OCI-LY7 (cell line): ENCODE results near the gene SLC39A13. TPM values are rescaled to one million over a fixed set of nuclear protein-coding genes. Genes with fewer than 3 reads are reported as not detected.

ENCODE experiments used
- BruUV-seq: library from RNA; stranded (reverse); fragments of 400-500 nt; replicated peaks from 2 replicates; lab custom pipeline; 2021; lab: Mats Ljungman, UMichigan
- CTCF ChIA-PET: fragments of 300-600 bp; sonication (Branson Sonifier 250); formaldehyde crosslinking; loops from one replicate; lab custom pipeline; 2022; ENCODE audit warnings: antibody characterized with exemption; ENCODE audit not compliant: unreplicated experiment; lab: Charles Lee
- POLR2A ChIA-PET: fragments of 300-600 bp; sonication (Branson Sonifier 250); formaldehyde crosslinking; loops from one replicate; lab custom pipeline; 2022; ENCODE audit warnings: antibody characterized with exemption; lab: Charles Lee
- DNase-seq: peaks from one replicate; pipeline ENCODE4 v3.0.0-alpha.2; 2015; ENCODE audit warnings: low spot score
- H2AFZ ChIP-seq: fragments of 200-600 bp; sonication (generic), shearing (Covaris generic); 2 replicates; pipeline ENCODE4 v1.6.1; 2014; ENCODE audit warnings: mild to moderate bottlenecking, antibody characterized with exemption, low read length, moderate library complexity
- H3K27ac ChIP-seq: fragments of 200-600 bp; sonication (generic); 2 replicates; pipeline ENCODE4 v1.5.1; 2014; ENCODE audit warnings: mixed run types, low read depth, mild to moderate bottlenecking, moderate library complexity, low read length, inconsistent platforms; ENCODE audit not compliant: poor library complexity, severe bottlenecking
- H3K36me3 ChIP-seq: fragments of 200-600 bp; sonication (generic); 2 replicates; pipeline ENCODE4 v1.6.1; 2014; ENCODE audit warnings: mild to moderate bottlenecking, antibody characterized with exemption, low read length, moderate library complexity, mixed read lengths; ENCODE audit not compliant: insufficient read depth
- H3K4me1 ChIP-seq: fragments of 200-600 bp; sonication (generic); 2 replicates; pipeline ENCODE4 v1.5.1; 2014; ENCODE audit warnings: mild to moderate bottlenecking, low read length; ENCODE audit not compliant: insufficient read depth, poor library complexity, severe bottlenecking
- H3K4me2 ChIP-seq: fragments of 200-600 bp; sonication (generic); 2 replicates; pipeline ENCODE4 v1.6.1; 2014; ENCODE audit warnings: mild to moderate bottlenecking, low read length
- H3K4me3 ChIP-seq: fragments of 200-600 bp; sonication (generic); 2 replicates; pipeline ENCODE4 v1.5.1; 2014; ENCODE audit warnings: mild to moderate bottlenecking, low read depth, low read length; ENCODE audit not compliant: poor library complexity, severe bottlenecking
- H3K79me2 ChIP-seq: fragments of 200-600 bp; sonication (generic); 2 replicates; pipeline ENCODE4 v1.6.1; 2016; ENCODE audit warnings: low read depth, mild to moderate bottlenecking, low read length, moderate library complexity, mixed read lengths; ENCODE audit not compliant: insufficient read depth
- H3K9me2 ChIP-seq: fragments of 200-600 bp; sonication (generic); 2 replicates; pipeline ENCODE4 v1.6.1; 2016; ENCODE audit warnings: mild to moderate bottlenecking, low read length, mixed read lengths; ENCODE audit not compliant: insufficient read depth
- H3K9me3 ChIP-seq: fragments of 200-600 bp; sonication (generic); 2 replicates; pipeline ENCODE4 v1.6.1; 2014; ENCODE audit warnings: mild to moderate bottlenecking, mixed run types, low read length, mixed read lengths
- H4K20me1 ChIP-seq: fragments of 200-600 bp; sonication (generic); 2 replicates; pipeline ENCODE4 v1.6.1; 2014; ENCODE audit warnings: mild to moderate bottlenecking, antibody characterized with exemption, low read length, moderate library complexity, mixed read lengths; ENCODE audit not compliant: insufficient read depth
- CTCF ChIP-seq: fragments of 200-600 bp; sonication (generic); conservative IDR thresholded peaks from 2 replicates; pipeline ENCODE4 v1.5.1; 2014; ENCODE audit warnings: mild to moderate bottlenecking, antibody characterized with exemption, low read length, moderate library complexity, mixed read lengths
- EZH2phosphoT487 ChIP-seq: fragments of 200-600 bp; sonication (generic); IDR thresholded peaks from 2 replicates; pipeline ENCODE4 v1.6.1; 2018; ENCODE audit warnings: low read depth, borderline replicate concordance, mild to moderate bottlenecking, mixed run types, antibody characterized with exemption, low read length, moderate library complexity, mixed read lengths
- intact Hi-C: fragments of 100-400 bp; cut with micrococcal nuclease; formaldehyde crosslinking; loops from one replicate; pipeline ENCODE4 v1.10.0; 2022; ENCODE audit not compliant: unreplicated experiment
- total RNA-seq, 2 experiments: library from RNA; depleted of rRNA in 1 of 2; stranded (reverse); fragments of >200 nt in 1 of 2; shearing (Covaris generic) in 1 of 2; gene quantifications; 2 replicates each; pipeline ENCODE4 v1.2.3, GENCODE V29; 2014 to 2022

The SLC39A13 gene
- total RNA-seq, 2 experiments from 2014 or later, result 30.5 to 31.8 TPM

DNA sequence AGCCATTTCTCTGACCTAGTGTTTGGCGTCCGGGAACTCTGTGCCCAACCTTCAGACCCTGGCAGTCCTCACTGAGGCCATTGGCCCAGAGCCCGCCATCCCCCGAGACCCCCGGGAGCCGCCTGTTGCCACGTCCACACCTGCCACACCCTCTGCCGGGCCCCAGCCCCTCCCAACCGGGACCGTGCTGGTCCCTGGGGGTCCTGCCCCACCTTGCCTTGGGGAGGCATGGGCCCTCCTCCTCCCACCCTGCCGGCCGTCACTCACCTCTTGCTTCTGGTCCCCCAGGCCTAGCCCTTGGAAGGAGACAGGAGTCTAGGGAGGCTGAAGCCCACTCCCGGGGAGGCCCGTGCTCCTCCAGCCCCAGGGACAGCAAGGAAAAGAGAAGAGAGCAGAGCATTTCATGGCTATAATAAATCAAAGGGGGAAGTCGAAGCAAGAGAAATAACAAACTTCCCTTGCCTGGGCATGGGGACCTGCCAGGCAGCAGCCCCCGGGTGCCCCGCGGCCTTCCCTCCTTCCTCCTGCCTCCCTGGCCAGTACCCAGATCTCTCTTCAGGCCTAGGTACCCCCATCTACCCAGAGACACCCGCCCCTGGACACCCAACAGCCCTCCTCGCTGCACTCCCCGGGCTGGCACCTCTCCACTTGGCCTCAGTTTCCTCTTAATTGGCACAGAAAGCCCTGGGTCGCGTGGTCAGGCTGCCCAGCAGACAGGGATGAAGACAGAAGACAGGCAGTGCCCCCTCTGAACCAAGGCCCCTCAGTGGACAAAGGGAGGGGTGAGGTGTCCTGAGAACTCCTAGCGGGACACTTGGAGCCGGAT, 13.0 kb upstream of the SLC39A13 start:
- ChIA-PET POLR2A (interaction anchor here (0.7 to 1.3 kb wide), 2 partner anchors 12 to 17 kb away, joined by 3 to 4 read pairs; no protein-coding TSS in a partner anchor), CTCF (interaction anchor here (0.7 kb wide), 1 partner anchor 74 kb away, joined by 3 read pairs; no protein-coding TSS in a partner anchor)
- Histone ChIP-seq H3K4me3 (peak overlapping the region; percentile 54), H4K20me1 (no peaks in the 10 kb centered on the region), H3K27ac (peak overlapping the region; percentile 82), H3K79me2 (no peaks in the 10 kb centered on the region), H3K9me2 (no peaks in the 10 kb centered on the region), H3K9me3 (no peaks in the 10 kb centered on the region), H2AFZ (peak overlapping the region; percentile 35; the same call in 1 of the 2 replicates), H3K36me3 (no peaks in the 10 kb centered on the region), H3K4me1 (peaks cover 71% of the 10 kb centered on the region), H3K4me2 (peak overlapping the region; percentile 76)
- TSS peak; percentile 91 for BruUV-seq
- intact Hi-C loops, result loop anchor here (10.0 kb wide), 1 partner anchor 629 kb away; no protein-coding TSS in a partner anchor
- no peak for DNase-seq
- TF ChIP-seq CTCF (no peak), EZH2phosphoT487 (no peak)

DNA sequence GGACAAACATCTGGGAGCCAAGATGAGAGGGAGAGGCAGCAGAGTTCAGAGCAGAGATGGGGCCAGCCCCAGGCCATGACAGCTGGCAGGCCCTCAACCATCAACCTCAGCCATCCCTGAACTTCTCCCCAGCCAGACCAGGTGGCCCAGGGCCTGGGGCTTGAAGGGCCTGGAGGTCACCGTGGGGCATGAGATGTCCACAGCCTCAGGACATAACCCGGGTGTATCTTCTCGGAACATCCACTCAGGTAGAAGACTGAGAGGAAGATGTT, 12.4 kb upstream of the SLC39A13 start:
- intact Hi-C loops, result loop anchor here (10.0 kb wide), 1 partner anchor 629 kb away; no protein-coding TSS in a partner anchor
- H3K4me1 ChIP-seq, result peaks cover 76% of the 10 kb centered on the region
- TF ChIP-seq CTCF (no peak), EZH2phosphoT487 (no peak)
- ChIA-PET CTCF (no interaction called here), POLR2A (no interaction called here)
- H3K9me3 ChIP-seq, result no peaks in the 10 kb centered on the region
- no TSS peak for BruUV-seq
- no peaks in the 10 kb centered on the region for H3K9me2 ChIP-seq
- H2AFZ ChIP-seq, result peak overlapping the region; percentile 35; the same call in 1 of the 2 replicates
- H4K20me1 ChIP-seq, result no peaks in the 10 kb centered on the region
- no peak overlapping the region for H3K4me3 ChIP-seq
- no peak for DNase-seq
- H3K36me3 ChIP-seq, result no peaks in the 10 kb centered on the region
- peak overlapping the region; percentile 82 for H3K27ac ChIP-seq
- H3K79me2 ChIP-seq, result no peaks in the 10 kb centered on the region
- peak overlapping the region; percentile 76 for H3K4me2 ChIP-seq

DNA sequence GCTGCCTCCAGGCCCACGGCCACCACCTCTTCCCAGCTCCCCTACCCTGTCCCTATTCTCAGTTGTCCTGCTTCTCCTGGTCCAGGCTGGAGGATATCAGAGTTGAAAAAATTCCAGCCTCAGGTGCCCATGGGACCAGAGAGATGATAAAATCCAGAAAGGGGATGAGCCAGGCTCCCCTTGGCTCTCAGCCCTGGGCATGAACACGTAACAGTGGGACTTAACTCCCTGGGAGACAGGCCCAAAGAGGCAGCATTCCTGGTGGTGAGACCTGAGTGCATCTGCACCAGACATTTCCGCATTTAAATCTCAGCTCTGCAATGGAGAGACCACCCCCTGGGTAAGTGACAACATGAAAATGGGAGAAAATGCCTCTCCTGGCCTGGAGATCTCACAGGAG, 10.4 kb upstream of the SLC39A13 start:
- peak overlapping the region; percentile 88 for H3K4me2 ChIP-seq
- CTCF ChIA-PET, result interaction anchor here (1.4 kb wide), 1 partner anchor 10 kb away, joined by 4 read pairs; no protein-coding TSS in a partner anchor
- POLR2A ChIA-PET, result interaction anchor here (1.5 to 2.7 kb wide), 2 partner anchors 19 kb away, joined by 5 to 15 read pairs; partner anchors contain the start of gene SPI1
- peak overlapping the region; percentile 29; the same call in 1 of the 2 replicates for H2AFZ ChIP-seq
- peak overlapping the region; percentile 96 for H3K27ac ChIP-seq
- no peaks in the 10 kb centered on the region for H4K20me1 ChIP-seq
- no peaks in the 10 kb centered on the region for H3K9me2 ChIP-seq
- BruUV-seq, result no TSS peak
- intact Hi-C loops, result loop anchor here (10.0 kb wide), 1 partner anchor 627 kb away; no protein-coding TSS in a partner anchor
- no peak overlapping the region for H3K4me3 ChIP-seq
- no peaks in the 10 kb centered on the region for H3K36me3 ChIP-seq
- no peaks in the 10 kb centered on the region for H3K9me3 ChIP-seq
- H3K79me2 ChIP-seq, result no peaks in the 10 kb centered on the region
- no peak for DNase-seq
- peaks cover 89% of the 10 kb centered on the region for H3K4me1 ChIP-seq
- TF ChIP-seq EZH2phosphoT487, result no peak
- TF ChIP-seq CTCF, result no peak
